Choroid plexus epithelial cell (primary cell): ENCODE results near the gene ZNF273.

Experiments
- DNase-seq: peaks from one replicate; pipeline ENCODE4 v3.0.0-alpha.2; 2010; ENCODE audit warnings: low read depth
- H3K4me3 ChIP-seq: 2 replicates; pipeline ENCODE4 v1.5.1; 2011; ENCODE audit warnings: low read depth, mild to moderate bottlenecking, control low read depth, low read length, moderate library complexity
- TF ChIP-seq, protein P1 (sequence below): conservative IDR thresholded peaks from 2 replicates; pipeline ENCODE4 v1.5.1; 2011; ENCODE audit warnings: low read depth, mild to moderate bottlenecking, control low read depth, inconsistent platforms, low read length, moderate library complexity

The ZNF273 gene

DNA sequence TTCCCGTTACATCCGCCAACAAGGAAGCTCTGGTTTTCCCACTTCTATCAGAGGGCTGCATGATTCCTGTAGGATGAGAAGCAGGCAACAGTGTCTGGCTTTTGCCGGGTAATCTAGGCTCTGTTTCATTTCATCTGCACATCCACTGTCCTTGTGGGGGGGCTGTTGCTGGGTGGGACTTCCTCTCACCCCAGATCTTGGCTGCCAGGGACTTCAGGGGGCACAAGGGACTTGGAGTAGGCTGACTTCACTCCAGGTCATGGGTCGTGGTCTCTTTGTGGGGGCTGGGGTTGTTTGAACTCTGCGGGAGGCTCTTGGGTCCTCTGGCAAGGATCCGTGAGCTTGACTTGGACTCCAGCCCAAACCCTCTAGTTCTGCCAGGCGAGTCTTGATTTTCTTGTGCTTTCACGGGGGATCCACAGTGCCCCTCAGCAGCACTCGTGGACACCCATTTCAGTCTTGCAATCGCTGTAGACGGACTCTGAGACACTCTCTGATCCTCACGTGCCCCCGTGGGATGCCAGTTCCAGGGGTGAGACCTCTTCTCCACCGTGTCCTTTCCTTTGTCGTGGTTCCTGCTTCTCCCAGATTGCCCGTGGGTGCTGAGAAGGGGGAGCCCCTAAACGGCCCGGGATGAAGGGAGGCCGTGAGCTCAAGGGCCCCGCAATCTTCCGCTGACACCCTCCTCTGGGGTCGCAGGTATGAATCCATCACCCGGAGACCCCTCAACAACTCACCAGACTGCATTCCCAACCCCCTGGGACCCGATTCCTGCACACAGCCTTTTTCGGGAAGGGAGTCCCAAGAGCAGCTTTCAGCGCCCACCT, 21.4 kb upstream of the ZNF273 start:
- no peak for DNase-seq
- no peak overlapping the region for H3K4me3 ChIP-seq
- TF ChIP-seq, protein P1, sequence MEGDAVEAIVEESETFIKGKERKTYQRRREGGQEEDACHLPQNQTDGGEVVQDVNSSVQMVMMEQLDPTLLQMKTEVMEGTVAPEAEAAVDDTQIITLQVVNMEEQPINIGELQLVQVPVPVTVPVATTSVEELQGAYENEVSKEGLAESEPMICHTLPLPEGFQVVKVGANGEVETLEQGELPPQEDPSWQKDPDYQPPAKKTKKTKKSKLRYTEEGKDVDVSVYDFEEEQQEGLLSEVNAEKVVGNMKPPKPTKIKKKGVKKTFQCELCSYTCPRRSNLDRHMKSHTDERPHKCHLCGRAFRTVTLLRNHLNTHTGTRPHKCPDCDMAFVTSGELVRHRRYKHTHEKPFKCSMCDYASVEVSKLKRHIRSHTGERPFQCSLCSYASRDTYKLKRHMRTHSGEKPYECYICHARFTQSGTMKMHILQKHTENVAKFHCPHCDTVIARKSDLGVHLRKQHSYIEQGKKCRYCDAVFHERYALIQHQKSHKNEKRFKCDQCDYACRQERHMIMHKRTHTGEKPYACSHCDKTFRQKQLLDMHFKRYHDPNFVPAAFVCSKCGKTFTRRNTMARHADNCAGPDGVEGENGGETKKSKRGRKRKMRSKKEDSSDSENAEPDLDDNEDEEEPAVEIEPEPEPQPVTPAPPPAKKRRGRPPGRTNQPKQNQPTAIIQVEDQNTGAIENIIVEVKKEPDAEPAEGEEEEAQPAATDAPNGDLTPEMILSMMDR = no peak

DNA sequence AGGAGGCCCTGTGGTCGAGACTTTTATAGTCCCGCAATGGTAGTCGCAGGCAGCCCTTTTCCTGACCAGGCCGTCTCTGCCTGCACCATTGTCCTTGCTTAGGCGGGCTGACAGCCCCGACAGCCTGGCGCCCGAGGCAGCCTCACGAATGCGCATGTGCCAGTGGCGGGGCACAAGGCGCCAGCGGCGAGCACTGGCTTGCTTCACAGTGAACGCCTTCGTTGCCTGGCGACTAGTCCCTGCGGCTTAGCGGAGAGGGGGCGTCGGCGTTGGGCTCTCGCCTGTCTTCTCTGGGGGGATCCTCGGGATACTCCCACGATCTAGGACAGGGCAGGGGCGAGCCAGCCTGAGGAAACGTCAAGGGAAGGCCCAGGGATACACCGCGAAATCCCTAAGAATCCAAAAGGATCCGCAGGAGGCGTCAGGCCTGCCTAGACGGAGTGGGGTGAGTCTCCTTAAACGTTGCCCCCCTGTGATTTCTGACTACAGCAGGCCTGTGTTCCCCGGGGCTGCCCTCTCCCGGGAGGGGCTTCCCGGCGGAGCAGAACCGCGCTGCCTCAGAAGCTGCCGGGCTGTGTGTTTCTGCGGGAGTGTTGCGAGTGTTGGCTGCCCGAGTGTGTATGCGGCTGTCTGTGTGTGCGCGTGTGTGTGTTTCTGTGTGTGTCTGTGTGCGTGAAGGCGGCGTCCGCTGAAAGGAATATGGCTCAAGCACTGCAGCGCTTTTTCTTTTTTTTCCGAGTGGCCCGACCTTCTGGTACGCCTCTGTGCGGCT, 20.5 kb upstream of the ZNF273 start:
- peak; percentile 40 for DNase-seq
- TF ChIP-seq, protein P1 = no peak
- H3K4me3 ChIP-seq = peak overlapping the region; percentile 46

DNA sequence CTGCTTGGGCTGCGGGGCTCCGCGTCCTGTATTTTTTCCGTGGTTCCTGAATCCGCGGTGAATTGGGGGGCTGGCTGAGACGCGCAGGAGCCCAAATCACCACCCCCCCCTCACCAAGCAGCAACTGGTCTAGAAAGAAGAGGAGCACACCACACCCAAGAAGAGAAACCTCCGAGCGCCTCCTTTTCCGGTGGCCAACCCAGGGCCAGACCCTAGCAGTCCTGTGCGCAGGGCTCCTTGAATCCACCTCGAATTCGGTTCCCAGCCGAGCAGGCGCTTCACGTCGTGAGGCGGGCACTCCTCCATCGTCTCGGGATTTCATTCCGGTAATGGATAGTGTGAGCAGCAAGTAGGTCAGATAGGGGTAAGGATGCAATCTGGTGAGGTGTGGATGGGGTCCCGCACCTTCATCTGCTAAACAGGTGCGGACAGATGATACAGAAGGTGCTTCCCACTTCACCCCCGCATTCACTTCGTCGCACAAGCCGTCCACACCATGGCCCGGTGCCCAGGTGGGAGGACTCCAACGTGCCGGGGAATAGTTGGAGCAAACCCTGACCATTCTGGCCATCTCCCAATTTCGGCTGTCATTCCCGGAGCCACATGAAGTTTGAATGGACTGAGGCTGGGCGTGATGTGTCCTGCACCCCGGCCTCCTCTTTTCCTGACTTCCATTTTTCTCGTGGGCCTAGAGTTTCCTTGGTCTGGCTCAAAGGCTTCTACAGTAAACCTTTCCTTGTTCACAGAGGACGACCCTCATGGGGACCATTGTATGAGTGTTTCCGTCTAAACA, 19.8 kb upstream of the ZNF273 start:
- H3K4me3 ChIP-seq = peak overlapping the region; percentile 46
- no peak for DNase-seq

DNA sequence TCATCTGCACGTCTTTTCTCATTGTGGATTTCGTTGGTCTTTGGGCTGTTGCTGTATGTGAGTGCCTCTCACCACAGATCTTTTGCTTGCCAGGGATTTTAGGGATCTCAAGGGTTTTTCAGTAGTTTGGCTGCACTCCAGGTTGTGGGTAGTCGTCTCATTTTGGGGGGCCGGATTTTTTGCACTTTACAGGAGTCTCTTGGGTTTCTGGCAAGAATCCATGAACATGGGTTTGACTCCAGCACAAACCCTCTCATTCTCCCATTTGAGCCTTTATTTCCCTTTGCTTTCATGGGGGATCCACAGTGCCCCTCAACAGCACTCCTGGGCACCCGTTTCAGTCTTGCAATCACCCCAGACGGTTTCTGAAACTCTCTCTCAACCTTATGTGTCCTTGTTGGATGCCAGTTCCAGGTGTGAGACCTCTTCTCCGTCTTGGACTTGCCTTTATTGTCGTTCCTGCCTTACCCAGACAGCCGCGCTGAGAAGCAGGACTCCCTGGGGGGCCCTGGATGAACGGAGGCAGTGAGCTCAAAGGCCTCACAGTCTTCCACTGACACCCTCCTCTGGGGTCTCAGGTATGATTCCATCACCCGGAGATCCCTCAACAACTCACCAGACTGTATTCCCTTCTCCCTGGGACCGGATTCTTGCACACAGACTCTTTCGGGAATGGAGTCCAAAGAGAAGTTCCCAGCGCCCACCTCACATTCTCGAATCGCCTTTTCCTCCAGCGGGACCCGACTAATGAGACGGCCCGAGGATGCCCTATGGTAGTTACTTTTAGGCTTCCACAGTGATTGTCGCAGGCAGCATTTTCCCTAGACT, 18.8 kb upstream of the ZNF273 start:
- TF ChIP-seq, protein P1 = no peak
- no peak overlapping the region for H3K4me3 ChIP-seq
- DNase-seq = no peak

More for the DNA sequence above, 19.8 kb upstream of the ZNF273 start:
- TF ChIP-seq, protein P1 = no peak

DNA sequence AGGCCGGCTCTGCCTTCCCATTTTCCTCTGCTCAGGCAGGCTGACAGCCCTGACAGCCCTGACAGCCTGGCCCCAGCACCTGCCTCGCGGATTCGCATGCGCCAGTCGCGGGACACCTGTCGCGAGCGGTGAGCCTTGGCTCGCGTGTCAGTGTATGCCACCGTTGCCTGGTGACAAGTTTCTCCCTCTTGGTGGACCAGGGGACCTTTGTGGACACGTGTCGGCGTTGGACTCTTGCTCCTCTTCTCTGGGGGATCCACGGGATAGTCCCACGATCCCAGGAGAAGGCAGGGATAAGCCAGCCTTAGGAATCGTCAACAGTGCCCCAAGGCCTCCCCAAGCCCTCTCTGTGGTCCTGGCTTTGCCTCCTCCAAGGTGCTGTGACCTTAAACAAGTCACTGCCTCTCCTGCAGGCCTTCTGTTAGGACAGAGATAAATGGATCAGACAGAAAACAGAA, 18.1 kb upstream of the ZNF273 start:
- no peak for DNase-seq
- TF ChIP-seq, protein P1 = no peak
- no peak overlapping the region for H3K4me3 ChIP-seq
